ENCODE data around the gene TMEM131.

DNA sequence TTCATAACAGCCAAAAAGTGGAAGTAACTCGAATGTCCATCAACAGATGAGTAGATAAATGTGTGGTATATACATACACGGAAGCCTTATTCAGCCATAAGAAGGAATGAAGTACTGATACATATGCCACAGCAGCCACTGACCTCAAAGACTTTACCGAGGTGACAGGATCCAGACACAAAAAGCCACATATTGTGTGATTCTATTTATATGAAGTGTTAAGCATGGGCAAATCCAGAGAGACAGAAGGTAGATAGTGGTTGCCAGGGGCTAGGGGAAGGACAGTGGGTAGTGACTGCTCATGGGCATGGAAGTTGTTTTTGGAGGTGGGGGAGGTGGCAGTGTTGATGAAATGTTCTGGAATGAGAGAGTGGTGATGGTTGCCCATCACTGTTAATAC, 248.5 kb downstream of the TMEM131 start:
- TF ChIP-seq, protein P1, sequence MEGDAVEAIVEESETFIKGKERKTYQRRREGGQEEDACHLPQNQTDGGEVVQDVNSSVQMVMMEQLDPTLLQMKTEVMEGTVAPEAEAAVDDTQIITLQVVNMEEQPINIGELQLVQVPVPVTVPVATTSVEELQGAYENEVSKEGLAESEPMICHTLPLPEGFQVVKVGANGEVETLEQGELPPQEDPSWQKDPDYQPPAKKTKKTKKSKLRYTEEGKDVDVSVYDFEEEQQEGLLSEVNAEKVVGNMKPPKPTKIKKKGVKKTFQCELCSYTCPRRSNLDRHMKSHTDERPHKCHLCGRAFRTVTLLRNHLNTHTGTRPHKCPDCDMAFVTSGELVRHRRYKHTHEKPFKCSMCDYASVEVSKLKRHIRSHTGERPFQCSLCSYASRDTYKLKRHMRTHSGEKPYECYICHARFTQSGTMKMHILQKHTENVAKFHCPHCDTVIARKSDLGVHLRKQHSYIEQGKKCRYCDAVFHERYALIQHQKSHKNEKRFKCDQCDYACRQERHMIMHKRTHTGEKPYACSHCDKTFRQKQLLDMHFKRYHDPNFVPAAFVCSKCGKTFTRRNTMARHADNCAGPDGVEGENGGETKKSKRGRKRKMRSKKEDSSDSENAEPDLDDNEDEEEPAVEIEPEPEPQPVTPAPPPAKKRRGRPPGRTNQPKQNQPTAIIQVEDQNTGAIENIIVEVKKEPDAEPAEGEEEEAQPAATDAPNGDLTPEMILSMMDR (IDR thresholded peaks at IDR 0.05), result no peak
- no peak for TF ChIP-seq POLR2A (IDR thresholded peaks at IDR 0.05)
- no peak for TF ChIP-seq POLR2AphosphoS5 (IDR thresholded peaks at IDR 0.05; ENCODE audit: insufficient read depth in 1 of 2, low read depth in 1 of 2)

Measured in vagina (tissue), 2 donors.